ENCODE measurements around the gene KLHDC4.

GRCh38 chr16:87707097-87707496 is 58.7 kb downstream of the KLHDC4 start:
- 0 out of 2 replicates have a peak, but pooled peaks have one; percentile 13 for TF ChIP-seq CTCF (conservative IDR thresholded peaks at IDR 0.05; ENCODE audit: low read length)
- no peak for TF ChIP-seq EZH2phosphoT487 (IDR thresholded peaks at IDR 0.05; ENCODE audit: borderline replicate concordance, low read depth, low read length)

All from OCI-LY7 (cell line).